ENCODE measurements around the gene RGMB. TPM values are rescaled to one million over a fixed set of nuclear protein-coding genes. Genes with fewer than 3 reads are reported as not detected.

RGMB gene
- total RNA-seq (2021; fragmentation: NEBNext Ultra II Directional; extraction: Animal tissue kit (Norgen Biotek cat#: 25700)) = 100 to 1,000 TPM; 219 to 288 (median 235) TPM
- long read RNA-seq, full-length matches to known transcripts = 50 of 128 reads
- long read RNA-seq, partial matches to known transcripts = 26 of 128 reads
- long read RNA-seq, other reads (novel, unspliced or antisense) = 52 of 128 reads

DNA sequence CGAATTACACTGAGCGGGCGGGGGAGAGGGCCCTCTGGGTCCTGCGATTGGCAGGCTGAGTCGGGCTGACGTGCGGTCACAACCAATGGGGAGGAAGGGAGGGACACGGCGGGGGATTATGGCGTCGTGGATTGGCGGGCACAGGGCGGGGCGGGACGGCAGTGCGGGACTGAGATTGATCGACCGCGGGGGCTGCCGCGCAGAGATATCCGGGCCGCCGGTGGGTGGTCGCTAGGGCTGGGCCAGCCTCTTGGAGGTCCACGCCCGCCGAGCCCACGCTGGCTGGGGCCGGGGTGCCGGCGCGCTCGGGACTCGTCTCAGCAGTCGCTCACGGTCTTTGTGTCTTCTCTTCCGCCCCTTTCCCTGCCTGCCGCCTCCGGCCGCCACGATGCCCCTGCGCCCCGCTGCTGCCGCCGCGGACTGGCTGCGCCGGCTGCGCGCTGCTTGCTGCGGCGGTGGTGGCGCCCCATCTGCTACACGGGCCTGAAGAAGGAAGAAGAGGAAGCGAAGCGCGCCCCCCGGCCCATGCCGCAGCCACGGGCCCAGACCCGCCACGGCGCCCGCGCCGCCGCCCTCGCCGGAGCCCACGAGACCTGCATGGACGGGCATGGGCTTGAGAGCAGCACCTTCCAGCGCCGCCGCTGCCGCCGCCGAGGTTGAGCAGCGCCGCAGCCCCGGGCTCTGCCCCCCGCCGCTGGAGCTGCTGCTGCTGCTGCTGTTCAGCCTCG is at the start of gene RGMB:
Gene RGMB (plus strand): TSS at position 200 of the 728 bp plus-strand sequence. CDS start 408 bp downstream, at position 608.
- Mint-ChIP-seq H3K4me1 (ENCODE audit: low read depth) (peaks cover 31% of the 10 kb centered on the region), H3K36me3 (ENCODE audit: low read depth) (peaks cover 80% of the 10 kb centered on the region), H3K4me3 (peak within 1 kb of the TSS; percentile 100), H3K9me3 (peaks cover 33% of the 10 kb centered on the region), H3K27me3 (ENCODE audit: insufficient read depth) (peaks cover 41% of the 10 kb centered on the region), H3K27ac (peak within 1 kb of the TSS; percentile 99)
- peak; percentile 100 for DNase-seq
- TF ChIP-seq, protein P1, sequence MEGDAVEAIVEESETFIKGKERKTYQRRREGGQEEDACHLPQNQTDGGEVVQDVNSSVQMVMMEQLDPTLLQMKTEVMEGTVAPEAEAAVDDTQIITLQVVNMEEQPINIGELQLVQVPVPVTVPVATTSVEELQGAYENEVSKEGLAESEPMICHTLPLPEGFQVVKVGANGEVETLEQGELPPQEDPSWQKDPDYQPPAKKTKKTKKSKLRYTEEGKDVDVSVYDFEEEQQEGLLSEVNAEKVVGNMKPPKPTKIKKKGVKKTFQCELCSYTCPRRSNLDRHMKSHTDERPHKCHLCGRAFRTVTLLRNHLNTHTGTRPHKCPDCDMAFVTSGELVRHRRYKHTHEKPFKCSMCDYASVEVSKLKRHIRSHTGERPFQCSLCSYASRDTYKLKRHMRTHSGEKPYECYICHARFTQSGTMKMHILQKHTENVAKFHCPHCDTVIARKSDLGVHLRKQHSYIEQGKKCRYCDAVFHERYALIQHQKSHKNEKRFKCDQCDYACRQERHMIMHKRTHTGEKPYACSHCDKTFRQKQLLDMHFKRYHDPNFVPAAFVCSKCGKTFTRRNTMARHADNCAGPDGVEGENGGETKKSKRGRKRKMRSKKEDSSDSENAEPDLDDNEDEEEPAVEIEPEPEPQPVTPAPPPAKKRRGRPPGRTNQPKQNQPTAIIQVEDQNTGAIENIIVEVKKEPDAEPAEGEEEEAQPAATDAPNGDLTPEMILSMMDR (IDR thresholded peaks at IDR 0.05) = peak; percentile 5; the same call in 1 of the 2 replicates

DNA sequence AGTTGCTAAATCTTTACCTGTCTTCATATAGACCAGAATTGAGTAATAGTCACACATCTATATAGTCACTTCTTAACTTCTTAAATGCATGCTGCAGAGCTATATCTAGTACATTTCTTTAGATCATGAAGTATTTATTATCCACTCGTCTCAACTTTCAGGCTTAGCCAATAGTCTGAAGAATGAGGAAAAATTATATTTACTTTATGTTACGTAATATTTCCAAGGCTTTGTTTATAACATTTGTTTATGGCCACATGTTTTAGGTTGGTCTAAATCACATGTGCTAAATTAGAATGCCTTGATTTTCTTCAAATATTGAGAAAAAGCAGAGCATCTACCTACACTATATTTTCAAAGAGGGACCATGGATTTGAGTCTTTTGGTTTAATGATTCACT is 47.2 kb upstream of the RGMB start:
- H3K36me3 Mint-ChIP-seq (ENCODE audit: low read depth) = no peaks in the 10 kb centered on the region
- TF ChIP-seq, protein P1 (IDR thresholded peaks at IDR 0.05) = no peak
- no peak for DNase-seq
- H3K9me3 Mint-ChIP-seq = no peaks in the 10 kb centered on the region
- no peak overlapping the region for H3K27ac Mint-ChIP-seq
- H3K27me3 Mint-ChIP-seq (ENCODE audit: insufficient read depth) = no peaks in the 10 kb centered on the region
- H3K4me1 Mint-ChIP-seq (ENCODE audit: low read depth) = peaks cover 13% of the 10 kb centered on the region
- H3K4me3 Mint-ChIP-seq = no peak overlapping the region

GRCh38 chr5:98727686-98728085 is 45.8 kb upstream of the RGMB start:
- Mint-ChIP-seq H3K27me3 (ENCODE audit: insufficient read depth) (no peaks in the 10 kb centered on the region), H3K9me3 (no peaks in the 10 kb centered on the region), H3K36me3 (ENCODE audit: low read depth) (no peaks in the 10 kb centered on the region), H3K4me1 (ENCODE audit: low read depth) (no peaks in the 10 kb centered on the region), H3K27ac (no peak overlapping the region), H3K4me3 (no peak overlapping the region)
- TF ChIP-seq, protein P1 (IDR thresholded peaks at IDR 0.05) = no peak
- no peak for DNase-seq

- Mint-ChIP-seq H3K36me3 (ENCODE audit: low read depth) (peaks cover 7% of the 10 kb centered on the region), H3K9me3 (peaks cover 6% of the 10 kb centered on the region), H3K4me3 (no peak overlapping the region), H3K27ac (no peak overlapping the region), H3K4me1 (ENCODE audit: low read depth) (peaks cover 11% of the 10 kb centered on the region), H3K27me3 (ENCODE audit: insufficient read depth) (no peaks in the 10 kb centered on the region)
- TF ChIP-seq, protein P1 (IDR thresholded peaks at IDR 0.05) = peak; percentile 41; the same call in 1 of the 2 replicates
- no peak for DNase-seq
Observed at GRCh38 chr5:98734646-98735045, 38.8 kb upstream of the RGMB start.

DNA sequence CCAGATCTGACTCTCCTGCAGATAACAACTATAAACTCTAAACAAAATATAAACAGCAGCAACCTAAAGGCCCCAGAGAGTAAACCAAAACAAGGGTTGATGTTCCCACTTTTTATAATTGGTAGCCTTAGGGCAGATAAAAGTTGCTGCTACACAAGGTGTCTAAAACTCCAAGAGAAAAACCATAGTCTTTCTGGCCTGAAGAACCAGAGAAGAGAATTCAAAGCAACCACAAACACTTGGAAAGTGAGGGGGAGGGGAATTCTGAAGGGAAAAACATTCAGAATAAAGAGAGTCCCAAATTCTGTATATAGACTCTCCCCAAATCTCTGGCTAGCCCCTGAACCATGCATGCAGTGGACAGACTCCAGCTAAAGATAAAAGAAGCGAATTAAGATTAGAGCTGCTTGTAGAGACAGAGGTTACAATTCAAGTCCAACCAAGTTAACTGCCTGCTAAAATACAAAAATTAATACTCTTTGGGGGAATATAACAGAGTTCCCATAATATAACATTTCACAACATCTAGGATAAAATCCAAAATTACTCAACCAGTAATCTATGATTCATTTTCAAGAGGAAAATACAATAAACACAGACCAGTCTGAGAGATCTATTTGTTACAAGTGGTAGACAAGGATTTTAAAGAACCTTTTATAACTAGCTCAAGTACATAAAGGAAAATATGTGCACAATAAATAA is 37.5 kb upstream of the RGMB start:
- no peak overlapping the region for H3K27ac Mint-ChIP-seq
- DNase-seq = no peak
- TF ChIP-seq, protein P1 (IDR thresholded peaks at IDR 0.05) = no peak
- H3K9me3 Mint-ChIP-seq = peaks cover 6% of the 10 kb centered on the region
- H3K4me3 Mint-ChIP-seq = no peak overlapping the region
- H3K4me1 Mint-ChIP-seq (ENCODE audit: low read depth) = peaks cover 11% of the 10 kb centered on the region
- H3K36me3 Mint-ChIP-seq (ENCODE audit: low read depth) = peaks cover 7% of the 10 kb centered on the region
- H3K27me3 Mint-ChIP-seq (ENCODE audit: insufficient read depth) = no peaks in the 10 kb centered on the region
